ENCODE measurements around the gene EEF1AKMT3.

The EEF1AKMT3 gene

DNA sequence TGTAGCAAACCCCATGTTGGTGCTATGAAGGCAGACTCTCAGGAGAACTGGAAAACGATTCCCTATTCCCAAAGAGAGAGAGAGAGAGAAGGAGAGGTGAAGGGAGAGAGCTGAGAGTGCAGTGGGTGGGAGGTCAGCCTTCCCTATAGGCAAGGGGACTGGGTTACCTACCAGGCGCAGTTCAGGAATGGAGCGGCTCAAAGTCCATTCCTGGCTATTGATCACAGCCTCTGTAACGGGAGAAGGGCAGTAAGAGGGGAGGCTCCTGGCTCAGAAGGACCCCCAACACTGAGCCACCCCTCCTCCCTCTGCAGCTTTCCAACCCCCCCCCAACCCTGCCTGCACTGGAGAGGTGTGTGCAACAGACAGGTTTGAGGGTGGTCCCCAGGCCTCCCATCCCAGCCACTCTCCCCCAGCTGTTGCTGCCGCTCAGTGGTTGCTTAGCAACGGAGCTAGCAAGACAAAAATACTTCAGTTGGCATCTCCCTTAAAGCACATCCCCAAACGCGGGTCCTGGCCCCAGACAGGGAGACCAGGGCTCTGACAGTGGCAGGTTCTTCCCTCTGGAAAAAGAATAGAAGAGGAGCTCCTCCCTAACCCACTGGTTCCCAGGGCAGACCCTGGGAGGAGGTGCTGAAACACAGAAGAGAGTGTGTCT, 37.1 kb upstream of the EEF1AKMT3 start:
- in situ Hi-C loops (cut with MboI; ENCODE audit: low pct_unique_long_range_greater_than_20kb, low sequenced_read_pairs, unreplicated experiment): no loop called here
- no peak for DNase-seq (ENCODE audit: low spot score)
- TF ChIP-seq CTCF (IDR thresholded peaks at IDR 0.05; ENCODE audit: extremely low read depth, insufficient read depth, missing control alignments): no peak

DNA sequence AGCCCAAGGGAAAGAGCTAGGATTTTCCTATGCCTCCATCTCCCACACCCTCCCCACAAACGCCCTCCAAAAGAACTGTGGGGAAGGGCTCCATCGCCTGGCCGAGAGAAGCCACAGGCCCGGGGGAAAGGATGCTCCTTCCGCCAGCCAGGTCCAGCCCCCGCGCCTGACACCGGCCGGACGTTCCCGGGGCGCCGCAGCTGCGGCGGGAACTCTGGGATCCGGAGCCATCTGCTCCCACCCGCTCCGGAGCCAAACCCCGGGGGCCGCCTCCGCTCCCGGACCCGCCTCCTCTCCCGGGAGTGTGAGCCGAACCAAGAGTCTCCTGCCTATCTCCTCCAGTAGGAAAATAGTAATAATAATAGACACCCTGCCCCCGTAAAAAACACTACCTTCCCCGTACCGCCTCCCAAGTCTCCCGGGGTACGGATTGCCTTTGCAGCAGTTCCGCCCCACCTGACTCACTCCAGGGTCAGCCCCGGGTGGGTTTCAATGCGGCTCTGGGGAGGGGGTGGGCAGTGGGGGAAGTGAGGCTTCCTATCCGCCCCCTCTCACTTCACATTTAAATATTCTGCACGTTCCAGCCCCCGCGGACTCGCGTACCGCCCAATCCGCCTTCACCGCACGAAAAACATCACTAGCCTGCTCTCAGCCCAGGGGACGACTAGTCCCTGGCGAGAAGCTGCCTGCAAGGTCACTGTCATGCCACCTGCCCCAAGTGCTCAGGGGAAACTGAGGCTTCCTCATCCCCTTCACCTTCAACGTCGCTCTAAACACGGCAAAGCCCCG, 36.3 kb upstream of the EEF1AKMT3 start:
- no peak for TF ChIP-seq CTCF (IDR thresholded peaks at IDR 0.05; ENCODE audit: extremely low read depth, insufficient read depth, missing control alignments)

DNA sequence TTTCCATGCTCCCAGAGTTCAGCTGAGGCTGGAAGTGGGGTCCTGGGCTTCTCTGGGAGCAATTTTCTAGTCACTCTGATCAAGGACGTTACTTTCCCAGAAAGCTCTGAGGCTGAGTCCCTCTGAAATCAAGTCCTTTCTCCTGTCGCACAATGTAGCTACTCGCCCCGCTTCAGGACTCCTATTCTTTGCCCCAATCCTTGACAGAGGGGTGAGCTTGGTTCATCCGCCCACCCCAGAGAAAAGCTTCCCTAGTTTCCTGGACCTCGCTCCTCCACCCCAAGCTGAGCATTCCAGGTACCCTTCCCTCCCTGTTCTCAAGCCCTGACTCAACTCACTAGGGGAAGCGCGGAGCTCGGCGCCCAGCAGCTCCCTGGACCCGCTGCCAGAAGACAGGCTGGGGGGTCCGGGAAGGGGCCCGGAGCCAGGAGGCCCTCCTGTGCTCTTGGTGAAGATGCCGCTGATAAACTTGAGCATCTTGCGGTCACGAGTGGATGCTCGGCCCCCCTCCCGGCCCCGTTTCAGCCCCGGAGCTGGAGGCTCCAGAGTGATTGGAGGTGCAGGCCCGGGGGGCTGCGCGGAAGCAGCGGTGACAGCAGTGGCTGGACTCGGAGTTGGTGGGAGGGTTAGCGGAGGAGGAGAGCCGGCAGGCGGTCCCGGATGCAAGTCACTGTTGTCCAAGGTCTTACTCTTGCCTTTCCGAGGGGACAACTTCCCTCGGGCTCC, 35.5 kb upstream of the EEF1AKMT3 start:
- TF ChIP-seq CTCF (IDR thresholded peaks at IDR 0.05; ENCODE audit: extremely low read depth, insufficient read depth, missing control alignments): no peak
- DNase-seq (ENCODE audit: low spot score): no peak
- in situ Hi-C loops (cut with MboI; ENCODE audit: low pct_unique_long_range_greater_than_20kb, low sequenced_read_pairs, unreplicated experiment): no loop called here

More for the DNA sequence above, 36.3 kb upstream of the EEF1AKMT3 start:
- in situ Hi-C loops (cut with MboI; ENCODE audit: low pct_unique_long_range_greater_than_20kb, low sequenced_read_pairs, unreplicated experiment): no loop called here
- DNase-seq (ENCODE audit: low spot score): no peak

- no peak for DNase-seq (ENCODE audit: low spot score)
- TF ChIP-seq CTCF (IDR thresholded peaks at IDR 0.05; ENCODE audit: extremely low read depth, insufficient read depth, missing control alignments): no peak
- in situ Hi-C loops (cut with MboI; ENCODE audit: low pct_unique_long_range_greater_than_20kb, low sequenced_read_pairs, unreplicated experiment): no loop called here
Observed at GRCh38 chr12:57737467-57738460, 34.6 kb upstream of the EEF1AKMT3 start.

- in situ Hi-C loops (cut with MboI; ENCODE audit: low pct_unique_long_range_greater_than_20kb, low sequenced_read_pairs, unreplicated experiment): no loop called here
- no peak for TF ChIP-seq CTCF (IDR thresholded peaks at IDR 0.05; ENCODE audit: extremely low read depth, insufficient read depth, missing control alignments)
Observed at GRCh38 chr12:57738661-57739237, 33.7 kb upstream of the EEF1AKMT3 start, which contains the start of gene AGAP2. Gene AGAP2 (minus strand): TSS chr12:57738742. CDS start chr12:57738246, 496 bp downstream.

More at GRCh38 chr12:57738661-57739237, 33.7 kb upstream of the EEF1AKMT3 start, which contains the start of gene AGAP2:
- no peak for DNase-seq (ENCODE audit: low spot score)

Data from GM13977 (cell line).